MCF 10A (cell line): Measurements from ENCODE around the gene SSX4B. TPM values are rescaled to one million over a fixed set of nuclear protein-coding genes. Genes with fewer than 3 reads are reported as not detected.
"Not testable (repeated sequence)": the region's sequence is repeated elsewhere in the genome, so short reads cannot be mapped to it uniquely, and the experiment has no call there.

Experiments
- BruUV-seq: library from RNA; stranded (reverse); fragments of 400-500 nt; replicated peaks from 2 replicates; lab custom pipeline; 2021; lab: Mats Ljungman, UMichigan
- CTCF ChIA-PET: fragments of 300-600 bp; sonication (Branson Sonifier 250); formaldehyde crosslinking; extraction: SDS; loops from one replicate; lab custom pipeline; 2021; ENCODE audit warnings: antibody characterized with exemption, inconsistent platforms; lab: Yijun Ruan, JAX
- POLR2A ChIA-PET: fragments of 300-600, 350-650 bp; sonication (Branson Sonifier 250); formaldehyde crosslinking; extraction: SDS; loops from one replicate; lab custom pipeline; 2020; ENCODE audit warnings: antibody characterized with exemption, inconsistent platforms; lab: Yijun Ruan, JAX
- DNase-seq: peaks from one replicate; pipeline ENCODE4 v3.0.0-alpha.2; 2018; ENCODE audit not compliant: unreplicated experiment
- H3K27ac Mint-ChIP-seq: one replicate; pipeline ENCODE4 v1.8.0; 2022; ENCODE audit warnings: mild to moderate bottlenecking, low read depth, mixed read lengths; ENCODE audit not compliant: unreplicated experiment
- H3K27me3 Mint-ChIP-seq: one replicate; pipeline ENCODE4 v1.8.0; 2022; ENCODE audit warnings: mixed read lengths; ENCODE audit not compliant: insufficient read depth, unreplicated experiment
- H3K36me3 Mint-ChIP-seq: one replicate; pipeline ENCODE4 v1.8.0; 2022; ENCODE audit warnings: mild to moderate bottlenecking, moderate library complexity, mixed read lengths; ENCODE audit not compliant: insufficient read depth, unreplicated experiment
- H3K4me1 Mint-ChIP-seq: one replicate; pipeline ENCODE4 v1.8.0; 2022; ENCODE audit warnings: mixed read lengths; ENCODE audit not compliant: insufficient read depth, unreplicated experiment
- H3K4me3 Mint-ChIP-seq: one replicate; pipeline ENCODE4 v1.8.0; 2022; ENCODE audit warnings: mild to moderate bottlenecking, moderate library complexity, mixed read lengths; ENCODE audit not compliant: unreplicated experiment
- H3K9me3 Mint-ChIP-seq: one replicate; pipeline ENCODE4 v1.8.0; 2022; ENCODE audit warnings: mixed read lengths; ENCODE audit not compliant: unreplicated experiment
- intact Hi-C: fragments of 100-400 bp; cut with micrococcal nuclease; formaldehyde crosslinking; loops from 2 replicates; pipeline ENCODE4 v1.14.1; 2022
- total RNA-seq: library from RNA; stranded (reverse); gene quantifications from 2 replicates; pipeline ENCODE4 v1.2.3, GENCODE V29; 2022
- TF ChIP-seq, protein P1 (sequence below): fragments of 200-600 bp; IDR thresholded peaks from one replicate; pipeline ENCODE4 v1.8.0; 2022; ENCODE audit warnings: antibody characterized with exemption, mild to moderate bottlenecking; ENCODE audit not compliant: unreplicated experiment

Gene SSX4B
- total RNA-seq, 1 experiment from 2014 or later: not detected

DNA sequence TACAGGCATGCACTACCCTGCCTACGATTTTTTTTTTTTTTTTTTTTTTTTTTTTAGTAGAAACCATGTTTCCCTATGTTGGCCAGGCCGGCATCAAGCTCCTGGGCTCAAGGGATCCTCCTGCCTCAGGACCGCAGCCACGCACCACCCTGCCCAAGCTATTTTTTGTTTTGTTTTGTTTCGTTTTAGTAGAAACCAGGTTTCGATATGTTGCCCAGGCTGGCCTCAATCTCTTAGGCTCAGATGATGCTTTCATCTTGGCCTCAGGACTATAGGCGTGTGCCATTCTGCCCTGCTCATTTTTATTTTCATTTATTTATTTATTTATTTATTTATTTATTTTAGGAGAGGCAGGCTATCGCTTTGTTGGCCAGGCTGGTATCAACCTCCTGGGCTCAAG lies 54.1 kb downstream of the SSX4B start:
- no peak for DNase-seq
- no peak overlapping the region for H3K4me3 Mint-ChIP-seq
- TF ChIP-seq, protein P1, sequence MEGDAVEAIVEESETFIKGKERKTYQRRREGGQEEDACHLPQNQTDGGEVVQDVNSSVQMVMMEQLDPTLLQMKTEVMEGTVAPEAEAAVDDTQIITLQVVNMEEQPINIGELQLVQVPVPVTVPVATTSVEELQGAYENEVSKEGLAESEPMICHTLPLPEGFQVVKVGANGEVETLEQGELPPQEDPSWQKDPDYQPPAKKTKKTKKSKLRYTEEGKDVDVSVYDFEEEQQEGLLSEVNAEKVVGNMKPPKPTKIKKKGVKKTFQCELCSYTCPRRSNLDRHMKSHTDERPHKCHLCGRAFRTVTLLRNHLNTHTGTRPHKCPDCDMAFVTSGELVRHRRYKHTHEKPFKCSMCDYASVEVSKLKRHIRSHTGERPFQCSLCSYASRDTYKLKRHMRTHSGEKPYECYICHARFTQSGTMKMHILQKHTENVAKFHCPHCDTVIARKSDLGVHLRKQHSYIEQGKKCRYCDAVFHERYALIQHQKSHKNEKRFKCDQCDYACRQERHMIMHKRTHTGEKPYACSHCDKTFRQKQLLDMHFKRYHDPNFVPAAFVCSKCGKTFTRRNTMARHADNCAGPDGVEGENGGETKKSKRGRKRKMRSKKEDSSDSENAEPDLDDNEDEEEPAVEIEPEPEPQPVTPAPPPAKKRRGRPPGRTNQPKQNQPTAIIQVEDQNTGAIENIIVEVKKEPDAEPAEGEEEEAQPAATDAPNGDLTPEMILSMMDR: no peak
- ChIA-PET CTCF (no interaction called here), POLR2A (no interaction called here)
- BruUV-seq: no TSS peak
- H3K36me3 Mint-ChIP-seq: peaks cover 6% of the 10 kb centered on the region
- intact Hi-C loops: no loop called here
- H3K9me3 Mint-ChIP-seq: no peaks in the 10 kb centered on the region
- no peak overlapping the region for H3K27ac Mint-ChIP-seq
- no peaks in the 10 kb centered on the region for H3K4me1 Mint-ChIP-seq
- H3K27me3 Mint-ChIP-seq: no peaks in the 10 kb centered on the region

DNA sequence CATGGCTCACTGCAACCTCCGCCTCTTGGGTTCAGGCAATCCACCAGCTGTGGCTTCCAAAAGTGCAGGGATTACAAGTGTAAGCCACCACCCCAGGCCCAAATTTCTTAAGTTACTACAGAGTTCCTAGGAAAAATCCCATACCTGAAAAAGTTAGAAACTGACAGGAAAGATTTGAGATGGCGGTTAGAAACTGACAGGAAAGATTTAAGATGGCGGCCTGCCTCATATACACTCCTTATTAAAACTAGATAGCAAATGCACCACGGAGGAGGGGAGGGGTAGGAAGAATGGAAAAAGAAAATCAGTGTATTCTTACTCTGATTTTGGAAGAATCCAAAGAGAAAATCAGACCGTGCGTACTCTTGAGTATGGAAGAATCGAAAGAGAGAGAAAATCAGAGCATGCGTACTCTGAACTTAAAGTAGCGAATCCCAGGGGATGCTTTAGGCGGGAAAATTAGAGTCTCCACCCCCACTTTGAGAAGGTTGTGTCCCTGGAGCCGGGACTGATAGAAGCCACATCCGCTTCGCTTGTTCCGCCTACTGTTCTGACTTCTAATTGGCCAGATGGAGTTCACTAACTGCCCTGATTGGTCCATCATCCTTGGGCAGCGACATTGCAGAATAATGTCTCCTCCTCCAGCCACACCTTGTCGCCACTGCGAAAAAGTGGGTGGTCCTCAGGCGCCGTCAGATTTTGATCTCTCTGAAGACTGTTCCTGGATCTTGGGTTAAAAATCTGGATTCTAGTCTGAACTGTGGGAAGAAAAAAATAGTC lies 55.3 kb downstream of the SSX4B start, which contains the start of gene SSX3:
Gene SSX3, minus strand, starts transcription at position 389 of the 780 bp plus-strand sequence. CDS start 1,454 bp downstream, outside the sequence.
- BruUV-seq, CTCF ChIA-PET, intact Hi-C loops, H3K9me3 Mint-ChIP-seq, DNase-seq, H3K27ac Mint-ChIP-seq, POLR2A ChIA-PET, H3K4me3 Mint-ChIP-seq, H3K36me3 Mint-ChIP-seq, H3K27me3 Mint-ChIP-seq, H3K4me1 Mint-ChIP-seq: not testable (repeated sequence)

Other genes starting within 250 kb of the SSX4B start
- not detected in 2 replicates for gene SSX5, start 215.2 kb downstream of the SSX4B start, total RNA-seq
- gene SSX1, start 156.6 kb downstream of the SSX4B start, total RNA-seq: not detected in 2 replicates
- gene SSX3, start 55.3 kb downstream of the SSX4B start, total RNA-seq: not detected in 2 replicates
- not detected in 2 replicates for gene SSX4, start 28.4 kb downstream of the SSX4B start, total RNA-seq
- 1.4 and 2.6 TPM in 2 replicates for gene SLC38A5, start 58.3 kb upstream of the SSX4B start, total RNA-seq
- gene FTSJ1, start 64.2 kb upstream of the SSX4B start, total RNA-seq: 92.5 and 107 TPM in 2 replicates
- gene PORCN, start 97.0 kb upstream of the SSX4B start, total RNA-seq: 29.2 and 39.0 TPM in 2 replicates
- gene EBP, start 109.8 kb upstream of the SSX4B start, total RNA-seq: 66.9 and 102 TPM in 2 replicates
- 14.4 and 18.2 TPM in 2 replicates for gene TBC1D25, start 127.8 kb upstream of the SSX4B start, total RNA-seq
- gene RBM3, start 162.5 kb upstream of the SSX4B start, total RNA-seq: 318 and 354 TPM in 2 replicates
- 134 and 138 TPM in 2 replicates for gene WDR13, start 185.5 kb upstream of the SSX4B start, total RNA-seq